ENCODE results near the gene LRP2BP.

Gene LRP2BP

DNA sequence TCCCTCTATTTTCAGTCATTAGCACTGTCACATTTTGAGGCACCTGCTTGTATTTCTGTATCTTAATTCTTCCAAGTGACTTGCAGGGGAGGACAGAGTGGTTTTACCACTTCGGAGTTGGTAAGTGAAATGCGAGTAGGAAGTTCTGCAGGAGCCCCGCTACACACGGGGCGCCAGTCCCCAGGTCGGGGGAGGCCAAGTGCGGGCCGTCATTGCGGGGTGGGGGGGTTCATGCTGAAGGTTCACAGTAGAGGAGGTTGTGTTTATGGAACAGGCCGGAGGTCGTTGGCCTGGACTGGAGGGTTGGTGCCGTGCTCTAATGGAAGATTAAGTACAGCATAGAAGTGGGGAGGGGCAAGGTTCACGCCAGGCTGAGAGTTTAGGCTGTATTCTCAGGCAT, 44.0 kb downstream of the LRP2BP start:
- ATAC-seq = no peak
- TF ChIP-seq CSDC2 (CRISPR knock-in tag; IDR thresholded peaks at IDR 0.05) (no peak), ESRRG (CRISPR knock-in tag; IDR thresholded peaks at IDR 0.05) (no peak), PATZ1 (CRISPR knock-in tag; IDR thresholded peaks at IDR 0.05; ENCODE audit: borderline replicate concordance) (no peak), PPARA (CRISPR knock-in tag; IDR thresholded peaks at IDR 0.05; ENCODE audit: borderline replicate concordance) (no peak), TOX (CRISPR knock-in tag; IDR thresholded peaks at IDR 0.05; ENCODE audit: borderline replicate concordance) (no peak), ZNF565 (CRISPR knock-in tag; conservative IDR thresholded peaks at IDR 0.05; ENCODE audit: low read depth) (no peak), GLIS3 (CRISPR knock-in tag; IDR thresholded peaks at IDR 0.05) (no peak), ZFP3 (CRISPR knock-in tag; IDR thresholded peaks at IDR 0.05) (no peak), ISL1 (CRISPR knock-in tag; IDR thresholded peaks at IDR 0.05) (no peak), SNAI2 (CRISPR knock-in tag; IDR thresholded peaks at IDR 0.05) (no peak), RARB (CRISPR knock-in tag; IDR thresholded peaks at IDR 0.05) (no peak), OSR1 (CRISPR knock-in tag; IDR thresholded peaks at IDR 0.05) (no peak), ARNTL (CRISPR knock-in tag; IDR thresholded peaks at IDR 0.05; ENCODE audit: borderline replicate concordance, low read depth) (no peak), TCF4 (CRISPR knock-in tag; IDR thresholded peaks at IDR 0.05; ENCODE audit: borderline replicate concordance) (no peak), ZFP30 (CRISPR knock-in tag; IDR thresholded peaks at IDR 0.05) (no peak), CSRNP3 (CRISPR knock-in tag; IDR thresholded peaks at IDR 0.05) (no peak)
- TF ChIP-seq, protein P1, sequence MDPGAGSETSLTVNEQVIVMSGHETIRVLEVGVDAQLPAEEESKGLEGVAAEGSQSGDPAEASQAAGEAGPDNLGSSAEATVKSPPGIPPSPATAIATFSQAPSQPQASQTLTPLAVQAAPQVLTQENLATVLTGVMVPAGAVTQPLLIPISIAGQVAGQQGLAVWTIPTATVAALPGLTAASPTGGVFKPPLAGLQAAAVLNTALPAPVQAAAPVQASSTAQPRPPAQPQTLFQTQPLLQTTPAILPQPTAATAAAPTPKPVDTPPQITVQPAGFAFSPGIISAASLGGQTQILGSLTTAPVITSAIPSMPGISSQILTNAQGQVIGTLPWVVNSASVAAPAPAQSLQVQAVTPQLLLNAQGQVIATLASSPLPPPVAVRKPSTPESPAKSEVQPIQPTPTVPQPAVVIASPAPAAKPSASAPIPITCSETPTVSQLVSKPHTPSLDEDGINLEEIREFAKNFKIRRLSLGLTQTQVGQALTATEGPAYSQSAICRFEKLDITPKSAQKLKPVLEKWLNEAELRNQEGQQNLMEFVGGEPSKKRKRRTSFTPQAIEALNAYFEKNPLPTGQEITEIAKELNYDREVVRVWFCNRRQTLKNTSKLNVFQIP (CRISPR knock-in tag; IDR thresholded peaks at IDR 0.05; ENCODE audit: borderline replicate concordance, low read depth) = no peak

GRCh38 chr4:185346975-185347601, 48.6 kb downstream of the LRP2BP start:
- no peak for TF ChIP-seq ESRRG (CRISPR knock-in tag; IDR thresholded peaks at IDR 0.05)
- no peak for TF ChIP-seq ZNF70 (CRISPR knock-in tag; IDR thresholded peaks at IDR 0.05)
- TF ChIP-seq ZNF565 (CRISPR knock-in tag; conservative IDR thresholded peaks at IDR 0.05; ENCODE audit: low read depth) = no peak
- TF ChIP-seq OSR1 (CRISPR knock-in tag; IDR thresholded peaks at IDR 0.05) = no peak
- no peak for TF ChIP-seq CSDC2 (CRISPR knock-in tag; IDR thresholded peaks at IDR 0.05)
- no peak for TF ChIP-seq TCF4 (CRISPR knock-in tag; IDR thresholded peaks at IDR 0.05; ENCODE audit: borderline replicate concordance)
- TF ChIP-seq ZFP3 (CRISPR knock-in tag; IDR thresholded peaks at IDR 0.05) = no peak
- no peak for TF ChIP-seq ISL1 (CRISPR knock-in tag; IDR thresholded peaks at IDR 0.05)
- TF ChIP-seq ZNF8 (CRISPR knock-in tag; IDR thresholded peaks at IDR 0.05) = no peak
- no peak for ATAC-seq

- ATAC-seq = peak; percentile 29
- no peak for TF ChIP-seq GLIS3 (CRISPR knock-in tag; IDR thresholded peaks at IDR 0.05)
- no peak for TF ChIP-seq ESRRG (CRISPR knock-in tag; IDR thresholded peaks at IDR 0.05)
- TF ChIP-seq RARB (CRISPR knock-in tag; IDR thresholded peaks at IDR 0.05) = no peak
- TF ChIP-seq OSR1 (CRISPR knock-in tag; IDR thresholded peaks at IDR 0.05) = no peak
- no peak for TF ChIP-seq BACH2 (CRISPR knock-in tag; IDR thresholded peaks at IDR 0.05; ENCODE audit: borderline replicate concordance)
- TF ChIP-seq ZNF70 (CRISPR knock-in tag; IDR thresholded peaks at IDR 0.05) = no peak
- TF ChIP-seq, protein P2, sequence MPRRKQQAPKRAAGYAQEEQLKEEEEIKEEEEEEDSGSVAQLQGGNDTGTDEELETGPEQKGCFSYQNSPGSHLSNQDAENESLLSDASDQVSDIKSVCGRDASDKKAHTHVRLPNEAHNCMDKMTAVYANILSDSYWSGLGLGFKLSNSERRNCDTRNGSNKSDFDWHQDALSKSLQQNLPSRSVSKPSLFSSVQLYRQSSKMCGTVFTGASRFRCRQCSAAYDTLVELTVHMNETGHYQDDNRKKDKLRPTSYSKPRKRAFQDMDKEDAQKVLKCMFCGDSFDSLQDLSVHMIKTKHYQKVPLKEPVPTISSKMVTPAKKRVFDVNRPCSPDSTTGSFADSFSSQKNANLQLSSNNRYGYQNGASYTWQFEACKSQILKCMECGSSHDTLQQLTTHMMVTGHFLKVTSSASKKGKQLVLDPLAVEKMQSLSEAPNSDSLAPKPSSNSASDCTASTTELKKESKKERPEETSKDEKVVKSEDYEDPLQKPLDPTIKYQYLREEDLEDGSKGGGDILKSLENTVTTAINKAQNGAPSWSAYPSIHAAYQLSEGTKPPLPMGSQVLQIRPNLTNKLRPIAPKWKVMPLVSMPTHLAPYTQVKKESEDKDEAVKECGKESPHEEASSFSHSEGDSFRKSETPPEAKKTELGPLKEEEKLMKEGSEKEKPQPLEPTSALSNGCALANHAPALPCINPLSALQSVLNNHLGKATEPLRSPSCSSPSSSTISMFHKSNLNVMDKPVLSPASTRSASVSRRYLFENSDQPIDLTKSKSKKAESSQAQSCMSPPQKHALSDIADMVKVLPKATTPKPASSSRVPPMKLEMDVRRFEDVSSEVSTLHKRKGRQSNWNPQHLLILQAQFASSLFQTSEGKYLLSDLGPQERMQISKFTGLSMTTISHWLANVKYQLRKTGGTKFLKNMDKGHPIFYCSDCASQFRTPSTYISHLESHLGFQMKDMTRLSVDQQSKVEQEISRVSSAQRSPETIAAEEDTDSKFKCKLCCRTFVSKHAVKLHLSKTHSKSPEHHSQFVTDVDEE (CRISPR knock-in tag; IDR thresholded peaks at IDR 0.05) = no peak
- no peak for TF ChIP-seq TCF4 (CRISPR knock-in tag; IDR thresholded peaks at IDR 0.05; ENCODE audit: borderline replicate concordance)
These were observed 50.8 kb downstream of the LRP2BP start for GRCh38 chr4:185344743-185345538.
